ENCODE data around the gene POLG2. TPM values are rescaled to one million over a fixed set of nuclear protein-coding genes. Genes with fewer than 3 reads are reported as not detected.
A peak's percentile ranks its signal among the peaks of the same experiment; 100 is the strongest.

Gene POLG2
- total RNA-seq, 1 donor from 2014 or later = 9.7 TPM

GRCh38 chr17:64505340-64506200 is 8.7 kb upstream of the POLG2 start:
- peak overlapping the region; percentile 86 for H3K4me3 ChIP-seq
- H3K27me3 ChIP-seq (ENCODE audit: low read depth) = no peaks in the 10 kb centered on the region
- DNase-seq = peak; percentile 91
- peaks cover 87% of the 10 kb centered on the region for H3K4me1 ChIP-seq
- no peaks in the 10 kb centered on the region for H3K9me3 ChIP-seq (replicated peaks)
- no peak for TF ChIP-seq CTCF (IDR thresholded peaks at IDR 0.05; ENCODE audit: borderline replicate concordance)
- H3K36me3 ChIP-seq = peaks cover 64% of the 10 kb centered on the region
- intact Hi-C loops (cut with micrococcal nuclease) = no loop called here
- peak overlapping the region; percentile 99 for H3K27ac ChIP-seq (replicated peaks)

GRCh38 chr17:64504769-64505339 is 8.0 kb upstream of the POLG2 start:
- Histone ChIP-seq H3K27me3 (ENCODE audit: low read depth) (no peaks in the 10 kb centered on the region), H3K4me1 (peaks cover 90% of the 10 kb centered on the region), H3K9me3 (replicated peaks) (no peaks in the 10 kb centered on the region), H3K36me3 (peaks cover 64% of the 10 kb centered on the region), H3K27ac (replicated peaks) (peak overlapping the region; percentile 99), H3K4me3 (peak overlapping the region; percentile 86)
- TF ChIP-seq CTCF (IDR thresholded peaks at IDR 0.05; ENCODE audit: borderline replicate concordance) = no peak
- intact Hi-C loops (cut with micrococcal nuclease) = no loop called here
- no peak for DNase-seq

- Histone ChIP-seq H3K36me3 (peaks cover 64% of the 10 kb centered on the region), H3K4me1 (peaks cover 92% of the 10 kb centered on the region), H3K4me3 (peak overlapping the region; percentile 86), H3K27me3 (ENCODE audit: low read depth) (no peaks in the 10 kb centered on the region), H3K9me3 (replicated peaks) (no peaks in the 10 kb centered on the region), H3K27ac (replicated peaks) (peak overlapping the region; percentile 99)
- intact Hi-C loops (cut with micrococcal nuclease) = no loop called here
- no peak for DNase-seq
- no peak for TF ChIP-seq CTCF (IDR thresholded peaks at IDR 0.05; ENCODE audit: borderline replicate concordance)
Measured at GRCh38 chr17:64503821-64504768, 7.2 kb upstream of the POLG2 start.

GRCh38 chr17:64503341-64503740 is 6.5 kb upstream of the POLG2 start:
- intact Hi-C loops (cut with micrococcal nuclease) = no loop called here
- Histone ChIP-seq H3K27ac (replicated peaks) (peak overlapping the region; percentile 99), H3K27me3 (ENCODE audit: low read depth) (no peaks in the 10 kb centered on the region), H3K4me3 (peak overlapping the region; percentile 86), H3K9me3 (replicated peaks) (no peaks in the 10 kb centered on the region), H3K36me3 (peaks cover 68% of the 10 kb centered on the region), H3K4me1 (peaks cover 92% of the 10 kb centered on the region)
- TF ChIP-seq CTCF (IDR thresholded peaks at IDR 0.05; ENCODE audit: borderline replicate concordance) = no peak
- DNase-seq = no peak

- DNase-seq = no peak
- Histone ChIP-seq H3K9me3 (replicated peaks) (no peaks in the 10 kb centered on the region), H3K27me3 (ENCODE audit: low read depth) (no peaks in the 10 kb centered on the region), H3K4me1 (peaks cover 92% of the 10 kb centered on the region), H3K27ac (replicated peaks) (peak overlapping the region; percentile 99), H3K36me3 (peaks cover 74% of the 10 kb centered on the region), H3K4me3 (peak overlapping the region; percentile 86)
- no peak for TF ChIP-seq CTCF (IDR thresholded peaks at IDR 0.05; ENCODE audit: borderline replicate concordance)
- intact Hi-C loops (cut with micrococcal nuclease) = no loop called here
Measured at GRCh38 chr17:64502809-64503208, 6.0 kb upstream of the POLG2 start.
